ENCODE measurements around the gene OR10V1. TPM values are rescaled to one million over a fixed set of nuclear protein-coding genes. Genes with fewer than 3 reads are reported as not detected.

The OR10V1 gene
- total RNA-seq, 2 donors from 2014 or later, result not detected

- Histone ChIP-seq H3K27ac (no peak overlapping the region), H3K4me1 (ENCODE audit: control insufficient read depth in 1 of 2, low read depth in 2 of 2) (no peaks in the 10 kb centered on the region), H3K36me3 (no peaks in the 10 kb centered on the region), H3K27me3 (replicated peaks; ENCODE audit: insufficient read depth) (no peaks in the 10 kb centered on the region), H3K9me3 (no peaks in the 10 kb centered on the region), H3K4me3 (no peak overlapping the region)
- ATAC-seq (ENCODE audit: insufficient number of reproducible peaks, low FRiP score, low read depth) (no peak), DNase-seq (ENCODE audit: low spot score) (no peak)
- no peak for TF ChIP-seq CTCF (IDR thresholded peaks at IDR 0.05)
These were observed 14.5 kb upstream of the OR10V1 start for GRCh38 chr11:59728154-59728553.

GRCh38 chr11:59727426-59727825, 13.8 kb upstream of the OR10V1 start:
- Histone ChIP-seq H3K4me1 (ENCODE audit: control insufficient read depth in 1 of 2, low read depth in 2 of 2) (no peaks in the 10 kb centered on the region), H3K9me3 (no peaks in the 10 kb centered on the region), H3K36me3 (no peaks in the 10 kb centered on the region), H3K27me3 (replicated peaks; ENCODE audit: insufficient read depth) (no peaks in the 10 kb centered on the region), H3K4me3 (no peak overlapping the region), H3K27ac (no peak overlapping the region)
- no peak for DNase-seq (ENCODE audit: low spot score)
- TF ChIP-seq CTCF (IDR thresholded peaks at IDR 0.05), result no peak
- no peak for ATAC-seq (ENCODE audit: insufficient number of reproducible peaks, low FRiP score, low read depth)

- DNase-seq (ENCODE audit: low spot score) (no peak), ATAC-seq (ENCODE audit: insufficient number of reproducible peaks, low FRiP score, low read depth) (no peak)
- Histone ChIP-seq H3K27me3 (replicated peaks; ENCODE audit: insufficient read depth) (no peaks in the 10 kb centered on the region), H3K36me3 (no peaks in the 10 kb centered on the region), H3K9me3 (no peaks in the 10 kb centered on the region), H3K4me1 (ENCODE audit: control insufficient read depth in 1 of 2, low read depth in 2 of 2) (no peaks in the 10 kb centered on the region), H3K4me3 (no peak overlapping the region), H3K27ac (no peak overlapping the region)
- TF ChIP-seq CTCF (IDR thresholded peaks at IDR 0.05), result no peak
These were observed 10.4 kb upstream of the OR10V1 start for GRCh38 chr11:59724066-59724465.

GRCh38 chr11:59719556-59719955, 5.9 kb upstream of the OR10V1 start:
- Histone ChIP-seq H3K27me3 (replicated peaks; ENCODE audit: insufficient read depth) (no peaks in the 10 kb centered on the region), H3K4me3 (no peak overlapping the region), H3K9me3 (no peaks in the 10 kb centered on the region), H3K4me1 (ENCODE audit: control insufficient read depth in 1 of 2, low read depth in 2 of 2) (no peaks in the 10 kb centered on the region), H3K27ac (no peak overlapping the region), H3K36me3 (no peaks in the 10 kb centered on the region)
- ATAC-seq (ENCODE audit: insufficient number of reproducible peaks, low FRiP score, low read depth) (no peak), DNase-seq (ENCODE audit: low spot score) (no peak)
- TF ChIP-seq CTCF (IDR thresholded peaks at IDR 0.05), result no peak

- ATAC-seq (ENCODE audit: insufficient number of reproducible peaks, low FRiP score, low read depth), result no peak
- no peak for DNase-seq (ENCODE audit: low spot score)
- TF ChIP-seq CTCF (IDR thresholded peaks at IDR 0.05), result no peak
- Histone ChIP-seq H3K4me3 (no peak overlapping the region), H3K27me3 (replicated peaks; ENCODE audit: insufficient read depth) (no peaks in the 10 kb centered on the region), H3K36me3 (no peaks in the 10 kb centered on the region), H3K9me3 (no peaks in the 10 kb centered on the region), H3K27ac (no peak overlapping the region), H3K4me1 (ENCODE audit: control insufficient read depth in 1 of 2, low read depth in 2 of 2) (no peaks in the 10 kb centered on the region)
These were observed 2.4 kb upstream of the OR10V1 start for GRCh38 chr11:59716051-59716450.
